Duodenal mucosa (tissue), 2 donors: ENCODE measurements around the gene PHOX2A.

ENCODE experiments used
- H3K27ac ChIP-seq: one replicate; pipeline ENCODE4 v1.7.0; 2013; ENCODE audit warnings: low read depth, low read length
- H3K27me3 ChIP-seq, 2 donors: one replicate each; pipeline ENCODE4 v1.7.0; 2013; ENCODE audit warnings: low read length in 2 of 2, control low read depth in 1 of 2; ENCODE audit not compliant: insufficient read depth in 2 of 2, control insufficient read depth in 1 of 2
- H3K36me3 ChIP-seq, 2 donors: one replicate each; pipeline ENCODE4 v1.7.0; 2013; ENCODE audit warnings: low read length in 2 of 2, control low read depth in 1 of 2; ENCODE audit not compliant: insufficient read depth in 2 of 2, control insufficient read depth in 1 of 2
- H3K4me1 ChIP-seq, 2 donors: one replicate each; pipeline ENCODE4 v1.7.0; 2013; ENCODE audit warnings: low read length in 2 of 2, control low read depth in 1 of 2; ENCODE audit not compliant: insufficient read depth in 2 of 2, control insufficient read depth in 1 of 2
- H3K4me3 ChIP-seq, 2 donors: one replicate each; pipeline ENCODE4 v1.7.0; 2013; ENCODE audit warnings: low read length in 2 of 2, low read depth in 1 of 2
- H3K9ac ChIP-seq, 2 donors: one replicate each; pipeline ENCODE4 v1.7.0; 2013; ENCODE audit warnings: low read length in 2 of 2, low read depth in 1 of 2
- H3K9me3 ChIP-seq, 2 donors: one replicate each; pipeline ENCODE4 v1.7.0; 2013; ENCODE audit warnings: low read length in 2 of 2, control low read depth in 1 of 2; ENCODE audit not compliant: control insufficient read depth in 1 of 2

PHOX2A gene

DNA sequence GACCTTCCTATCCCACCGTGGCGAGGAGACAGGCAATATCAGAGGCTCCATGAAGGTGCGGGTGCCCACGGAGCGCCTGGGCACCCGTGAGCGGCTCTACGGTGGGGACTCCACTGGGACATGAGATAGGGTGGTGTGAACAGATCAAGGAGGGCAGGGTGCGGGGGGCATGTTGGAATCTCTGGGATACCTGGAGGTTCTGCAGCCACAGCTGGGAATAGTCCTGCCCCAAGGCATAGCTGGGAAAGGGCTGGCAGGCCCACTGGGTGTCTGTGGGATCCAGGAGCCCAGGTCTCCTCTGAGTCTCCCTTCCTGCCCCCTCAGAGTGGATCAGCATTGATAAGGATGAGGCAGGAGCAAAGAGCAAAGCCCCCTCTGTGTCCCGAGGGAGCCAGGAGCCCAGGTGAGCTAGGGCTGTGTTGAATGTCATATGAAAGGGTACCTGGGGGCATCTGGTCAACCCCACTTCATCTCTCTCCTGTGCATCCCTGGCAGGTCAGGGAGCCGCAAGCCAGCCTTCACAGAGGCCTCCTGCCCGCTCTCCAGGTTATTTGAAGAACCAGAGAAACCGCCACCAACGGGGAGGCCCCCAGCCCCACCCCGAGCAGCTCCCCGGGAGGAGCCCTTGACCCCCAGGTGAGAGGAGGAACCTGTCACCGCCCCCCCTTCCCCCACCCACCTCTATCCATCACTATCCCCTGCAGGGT, 8.5 kb downstream of the PHOX2A start:
- peaks cover 6 to 10% of the 10 kb centered on the region in 2 donors for H3K27me3 ChIP-seq
- H3K36me3 ChIP-seq: peaks cover 37 to 71% of the 10 kb centered on the region in 2 donors
- H3K9ac ChIP-seq: no peak overlapping the region
- H3K4me3 ChIP-seq: no peak overlapping the region
- H3K9me3 ChIP-seq: no peaks in the 10 kb centered on the region
- peaks cover 19 to 23% of the 10 kb centered on the region in 2 donors for H3K4me1 ChIP-seq
- H3K27ac ChIP-seq: no peak overlapping the region

DNA sequence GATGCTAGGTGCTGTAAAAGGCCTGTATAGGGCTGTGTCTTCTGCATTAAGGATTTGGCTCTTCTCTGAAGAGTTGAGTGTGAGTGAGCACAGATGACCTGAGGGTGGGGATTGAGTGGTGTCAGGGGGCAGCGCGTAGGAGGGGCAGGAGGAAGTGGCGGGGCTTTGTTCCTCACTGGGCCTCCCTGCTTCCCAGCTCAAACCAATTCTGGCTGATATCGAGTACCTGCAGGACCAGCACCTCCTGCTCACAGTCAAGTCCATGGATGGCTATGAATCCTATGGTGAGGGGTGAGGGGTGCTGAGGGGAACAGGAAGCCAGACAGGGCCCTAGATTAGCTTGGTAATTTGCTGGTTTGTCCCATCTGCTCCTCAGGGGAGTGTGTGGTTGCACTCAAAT, 9.1 kb downstream of the PHOX2A start:
- H3K36me3 ChIP-seq: peaks cover 43 to 77% of the 10 kb centered on the region in 2 donors
- no peak overlapping the region for H3K4me3 ChIP-seq
- H3K9ac ChIP-seq: no peak overlapping the region

DNA sequence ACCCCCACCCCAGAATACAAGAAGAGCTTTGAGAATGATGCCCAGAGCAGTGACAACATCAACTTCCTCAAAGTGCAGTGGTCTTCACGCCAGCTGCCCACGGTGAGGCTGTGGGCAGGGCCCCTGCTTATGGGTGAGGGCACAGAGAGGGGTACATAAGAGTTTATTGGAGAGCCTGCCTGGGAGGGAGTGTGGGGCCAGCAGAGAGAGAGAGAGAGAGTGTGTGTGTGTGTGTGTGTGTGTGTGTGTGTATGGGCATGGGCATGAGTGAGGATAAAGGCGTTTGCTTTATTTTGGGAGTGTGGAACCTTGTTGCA, 9.5 kb downstream of the PHOX2A start:
- no peak overlapping the region for H3K9ac ChIP-seq
- H3K4me3 ChIP-seq: no peak overlapping the region
- H3K36me3 ChIP-seq: peaks cover 48 to 81% of the 10 kb centered on the region in 2 donors
- no peak overlapping the region for H3K27ac ChIP-seq
- peaks cover 16 to 18% of the 10 kb centered on the region in 2 donors for H3K4me1 ChIP-seq
- no peaks in the 10 kb centered on the region for H3K9me3 ChIP-seq
- H3K27me3 ChIP-seq: peaks cover 2 to 6% of the 10 kb centered on the region in 2 donors

More for the DNA sequence above, 9.1 kb downstream of the PHOX2A start:
- Histone ChIP-seq H3K4me1 (peaks cover 18 to 19% of the 10 kb centered on the region in 2 donors), H3K27me3 (peaks cover 3 to 6% of the 10 kb centered on the region in 2 donors), H3K9me3 (no peaks in the 10 kb centered on the region), H3K27ac (no peak overlapping the region)

DNA sequence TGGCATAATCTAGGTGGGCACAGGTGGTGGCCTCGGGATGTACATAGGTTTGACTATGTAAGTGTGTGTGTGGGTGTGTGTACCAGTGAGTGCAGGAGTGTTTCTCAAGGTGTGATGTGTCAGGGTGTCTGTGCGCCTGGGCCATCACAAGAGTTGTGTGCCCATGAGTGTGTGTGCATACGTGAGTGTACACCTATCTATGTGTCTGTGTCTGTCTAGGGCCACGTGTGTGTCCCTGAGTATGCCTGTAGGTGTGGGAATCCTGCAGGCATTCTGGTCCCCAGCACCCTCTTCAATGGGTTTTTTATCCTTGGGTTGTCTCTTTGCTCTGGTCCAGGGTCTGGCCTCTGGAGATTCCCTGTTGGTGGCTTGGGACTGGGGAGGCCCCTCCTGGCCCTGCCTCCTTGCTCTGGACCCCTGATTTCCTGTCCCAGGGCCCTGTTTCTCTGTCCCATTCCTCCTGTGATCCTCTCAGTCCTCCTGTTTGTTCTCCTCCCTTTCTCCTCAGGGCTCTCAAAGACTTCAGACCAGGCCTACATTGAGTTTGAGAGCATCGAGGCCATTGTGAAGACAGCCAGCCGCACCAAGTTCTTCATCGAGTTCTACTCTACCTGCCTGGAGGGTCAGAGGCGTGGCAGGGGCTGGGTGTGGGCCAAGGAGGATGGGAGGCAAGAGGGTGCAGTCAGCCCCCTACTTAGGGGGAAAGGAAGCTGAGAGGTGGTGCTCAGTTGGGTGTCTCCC, 10.0 kb downstream of the PHOX2A start:
- Histone ChIP-seq H3K4me3 (no peak overlapping the region), H3K27ac (no peak overlapping the region), H3K4me1 (peaks cover 11 to 13% of the 10 kb centered on the region in 2 donors), H3K27me3 (peaks cover 0 to under 1% of the 10 kb centered on the region in 2 donors), H3K9me3 (no peaks in the 10 kb centered on the region), H3K36me3 (peaks cover 51 to 87% of the 10 kb centered on the region in 2 donors), H3K9ac (no peak overlapping the region)

- Histone ChIP-seq H3K9me3 (no peaks in the 10 kb centered on the region), H3K27me3 (no peaks in the 10 kb centered on the region), H3K4me1 (peaks cover 7 to 8% of the 10 kb centered on the region in 2 donors), H3K27ac (no peak overlapping the region), H3K36me3 (peaks cover 55 to 94% of the 10 kb centered on the region in 2 donors), H3K9ac (no peak overlapping the region), H3K4me3 (no peak overlapping the region)
These were observed 10.8 kb downstream of the PHOX2A start for GRCh38 chr11:72233056-72233772.

GRCh38 chr11:72232260-72233055, 11.5 kb downstream of the PHOX2A start:
- no peaks in the 10 kb centered on the region for H3K9me3 ChIP-seq
- H3K27me3 ChIP-seq: no peaks in the 10 kb centered on the region
- H3K4me1 ChIP-seq: peaks cover 0 to 3% of the 10 kb centered on the region in 2 donors
- H3K36me3 ChIP-seq: peaks cover 56 to 93% of the 10 kb centered on the region in 2 donors
- no peak overlapping the region for H3K27ac ChIP-seq
- no peak overlapping the region for H3K4me3 ChIP-seq
- H3K9ac ChIP-seq: no peak overlapping the region

DNA sequence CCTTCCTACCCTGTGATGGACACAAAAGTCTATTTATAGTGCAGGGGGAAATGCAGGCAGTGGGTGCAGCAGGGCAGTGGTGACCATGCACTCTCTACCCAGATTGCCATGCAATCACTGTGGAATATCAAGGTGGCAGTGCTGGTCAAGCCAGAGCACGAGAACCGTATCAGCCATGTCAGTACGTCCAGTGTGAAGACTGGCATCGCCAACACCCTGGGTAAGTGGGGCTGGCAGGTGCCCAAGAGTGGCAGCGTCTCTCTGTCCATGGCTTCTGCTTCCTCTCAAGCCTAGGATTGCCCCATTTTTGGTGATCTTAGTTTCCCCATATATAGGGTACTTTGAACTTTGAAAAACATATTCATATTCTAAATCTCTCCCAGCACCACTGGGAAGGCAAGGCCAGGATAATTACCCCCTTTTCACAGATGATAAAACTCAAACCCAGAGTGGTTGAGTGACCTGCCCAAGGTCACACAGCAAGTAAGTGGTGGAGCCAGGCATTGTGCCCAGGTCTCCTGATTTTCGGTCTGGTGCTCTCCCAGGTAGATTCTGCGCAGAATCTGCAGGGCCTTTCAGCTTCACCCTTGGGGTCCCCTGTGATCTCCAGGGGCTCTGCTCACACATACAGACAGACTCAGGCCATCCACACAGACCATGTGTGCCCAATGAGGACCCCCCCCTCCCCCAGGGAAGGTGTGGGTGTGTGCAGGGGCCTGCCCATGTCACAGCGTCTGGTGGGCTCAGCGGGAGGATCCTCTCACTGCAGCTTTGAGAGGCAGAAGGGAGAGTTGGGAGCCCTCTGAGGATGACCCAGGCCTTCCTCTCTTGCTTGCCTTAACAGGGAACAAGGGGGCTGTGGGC, 12.3 kb downstream of the PHOX2A start:
- H3K27me3 ChIP-seq: no peaks in the 10 kb centered on the region
- no peaks in the 10 kb centered on the region for H3K4me1 ChIP-seq
- no peak overlapping the region for H3K27ac ChIP-seq
- peaks cover 56 to 85% of the 10 kb centered on the region in 2 donors for H3K36me3 ChIP-seq
- H3K9me3 ChIP-seq: no peaks in the 10 kb centered on the region
- H3K9ac ChIP-seq: no peak overlapping the region
- H3K4me3 ChIP-seq: no peak overlapping the region

GRCh38 chr11:72230764-72231365, 13.1 kb downstream of the PHOX2A start:
- Histone ChIP-seq H3K4me3 (no peak overlapping the region), H3K27me3 (no peaks in the 10 kb centered on the region), H3K4me1 (peaks cover under 1 to 1% of the 10 kb centered on the region in 2 donors), H3K9ac (no peak overlapping the region), H3K27ac (no peak overlapping the region), H3K36me3 (peaks cover 56 to 77% of the 10 kb centered on the region in 2 donors), H3K9me3 (no peaks in the 10 kb centered on the region)
